IPS DF 19.7 (cell line): ENCODE results near the gene CHML.

ENCODE experiments used
- DNase-seq: peaks from one replicate; pipeline ENCODE4 v3.0.0-alpha.2; 2013; ENCODE audit warnings: low read depth, low spot score

The CHML gene

GRCh38 chr1:241617426-241617825 lies 22.7 kb downstream of the CHML start:
- DNase-seq = no peak

DNA sequence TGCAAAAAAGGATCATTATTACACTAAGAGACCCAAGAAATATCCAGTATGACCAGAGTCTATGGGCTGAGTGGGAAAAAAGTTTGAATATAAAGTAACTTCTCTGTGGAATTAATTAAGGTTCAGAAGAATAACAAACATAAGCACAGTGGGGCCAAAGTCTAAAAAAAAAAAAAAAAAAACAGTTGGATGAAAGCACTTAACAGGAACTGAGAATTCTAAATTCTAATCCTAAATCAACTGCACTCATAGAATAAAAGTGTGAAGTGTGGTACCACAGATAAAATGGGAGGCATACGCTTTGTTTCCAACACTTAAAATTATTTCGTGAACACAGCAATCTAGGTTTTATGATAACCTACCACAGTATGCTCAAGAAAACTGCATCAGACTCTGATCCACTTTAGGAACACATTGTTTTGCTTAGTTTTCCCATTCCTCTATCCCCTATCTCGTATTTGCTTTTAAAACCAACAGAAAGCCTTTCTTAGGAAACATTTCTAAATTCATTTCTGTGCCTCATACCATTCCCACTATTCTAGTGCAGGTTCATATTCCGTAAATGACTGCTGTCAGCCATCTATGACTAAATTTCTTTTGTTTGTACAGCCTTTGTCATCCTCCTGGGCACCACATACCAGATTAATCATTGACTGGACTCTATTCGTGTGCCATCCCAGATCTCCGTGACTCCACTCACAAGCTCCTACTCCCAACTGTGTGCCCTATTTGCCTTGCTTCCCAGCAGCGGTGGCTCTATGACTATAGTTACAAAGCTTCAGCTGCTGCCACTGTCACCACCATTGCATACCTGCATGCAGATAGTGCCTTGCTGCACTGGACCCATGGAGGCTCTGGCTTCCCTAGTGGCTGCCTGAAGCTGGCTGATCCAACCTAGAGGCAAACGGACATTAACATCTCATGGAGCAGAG lies 24.9 kb downstream of the CHML start:
- no peak for DNase-seq

DNA sequence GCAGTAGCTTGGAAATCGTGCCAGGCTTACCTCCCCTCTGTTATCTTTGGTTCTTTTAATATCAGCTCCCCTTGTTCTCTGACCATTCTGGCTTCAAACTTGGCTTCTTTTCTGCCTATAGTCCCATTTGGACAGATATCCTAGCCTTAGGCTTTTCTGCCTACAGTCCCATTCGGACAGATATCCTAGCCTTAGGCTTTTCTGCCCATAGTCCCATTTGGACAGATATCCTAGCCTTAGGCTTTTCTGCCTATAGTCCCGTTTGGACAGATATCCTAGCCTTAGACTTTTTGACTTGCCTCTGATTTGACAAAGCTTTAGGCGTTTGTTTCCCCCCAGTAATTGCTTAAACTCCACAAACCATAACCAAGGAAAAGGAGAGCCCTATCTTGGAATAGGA lies 25.6 kb downstream of the CHML start:
- DNase-seq = no peak

DNA sequence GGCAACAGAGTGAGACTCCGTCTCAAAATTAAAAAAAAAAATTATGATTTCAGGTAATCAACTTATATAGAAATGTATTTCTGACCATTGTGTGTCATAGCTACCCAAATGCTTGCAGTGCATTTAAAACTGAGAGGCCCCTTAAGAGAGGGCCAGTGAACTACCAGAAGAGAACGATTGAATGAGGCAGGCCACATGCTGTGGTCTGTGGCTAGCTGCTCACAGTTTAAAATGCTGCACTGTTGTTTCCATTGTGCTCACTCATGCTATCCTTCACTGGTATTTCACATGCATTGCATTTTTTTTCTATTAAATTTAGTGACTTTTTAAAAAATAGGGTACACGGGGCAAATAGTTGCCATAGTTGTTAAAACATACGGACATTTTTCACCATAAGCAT lies 26.0 kb downstream of the CHML start:
- no peak for DNase-seq

DNA sequence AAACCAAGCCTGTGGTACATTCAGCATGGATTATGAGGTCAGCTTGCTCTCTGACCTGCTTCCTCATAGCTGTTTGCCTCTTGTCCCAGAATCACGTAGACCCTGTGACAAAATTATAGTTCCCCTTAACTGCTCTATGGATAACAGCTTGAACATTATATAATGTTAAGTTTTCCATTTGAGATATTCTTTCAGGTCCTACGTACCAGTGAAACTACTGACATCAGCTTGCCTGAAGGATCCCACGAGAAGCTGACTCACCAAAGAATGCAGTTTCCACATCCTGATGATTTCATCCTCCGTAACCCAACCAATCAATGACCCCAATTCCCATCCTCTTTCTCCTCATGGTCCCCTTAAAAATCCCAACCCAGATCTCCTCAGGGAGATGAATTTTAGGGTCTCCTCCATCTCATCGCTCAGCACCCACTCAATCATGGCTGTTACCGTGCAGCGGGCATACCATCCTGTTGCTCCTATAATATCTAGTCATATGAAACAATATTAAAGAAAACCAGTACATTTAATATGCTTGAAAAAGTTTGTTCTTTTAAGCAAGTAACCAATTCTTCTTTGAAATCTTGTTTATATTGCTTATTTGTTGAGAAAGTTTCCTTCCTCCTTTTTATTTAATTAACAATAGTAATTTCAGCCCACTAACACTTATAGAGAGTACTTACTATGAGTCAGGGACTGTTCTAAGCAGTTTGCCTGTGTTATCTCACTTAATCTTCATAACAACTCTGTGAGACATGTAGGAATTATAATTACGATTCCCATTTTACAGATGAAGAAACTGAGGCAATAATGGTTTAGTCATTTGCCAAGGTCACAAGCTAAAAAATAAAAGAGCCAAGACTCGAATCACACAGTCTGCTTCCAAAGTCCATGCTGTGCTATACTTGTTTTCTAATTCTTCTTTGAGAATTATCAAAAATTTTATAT lies 27.4 kb downstream of the CHML start:
- no peak for DNase-seq

DNA sequence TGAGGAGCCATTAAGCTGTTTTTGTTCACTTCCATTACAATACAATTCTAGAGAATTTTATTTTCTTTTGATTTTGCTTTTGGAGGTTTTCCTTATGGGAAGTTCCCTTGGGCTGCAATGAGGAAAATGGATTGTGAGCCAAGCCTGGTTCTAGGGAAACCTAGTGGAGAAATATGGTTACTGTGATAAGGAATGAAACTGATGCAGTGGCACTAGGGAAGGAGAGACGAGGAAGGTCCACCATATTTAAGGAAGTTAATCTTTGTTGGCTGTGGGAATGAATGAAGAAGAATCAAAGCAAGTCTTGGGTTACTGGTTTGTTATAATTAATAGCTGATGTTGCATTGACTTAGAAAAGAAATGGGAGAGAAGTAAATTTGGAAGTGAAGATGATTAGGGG lies 28.4 kb downstream of the CHML start:
- DNase-seq = no peak

DNA sequence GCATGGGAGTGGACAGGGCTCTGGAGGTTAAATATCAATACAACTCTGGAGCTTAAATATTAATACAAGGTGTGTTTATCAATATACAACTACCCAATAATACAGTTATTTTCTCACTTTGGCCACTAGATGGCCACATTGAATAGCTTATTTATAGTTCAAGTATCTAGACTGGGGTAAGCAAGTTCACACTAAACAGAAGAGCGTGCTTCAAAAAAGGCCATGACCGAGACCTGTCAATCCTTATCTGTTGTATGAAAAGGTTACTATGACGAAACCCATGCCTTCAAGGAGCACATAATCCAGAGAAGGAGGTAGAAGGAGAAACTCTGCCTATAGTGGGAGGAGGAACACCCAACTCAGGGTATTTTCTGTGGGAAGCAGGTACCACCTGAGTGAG lies 29.1 kb downstream of the CHML start:
- peak; percentile 23 for DNase-seq

GRCh38 chr1:241610056-241610815 lies 29.9 kb downstream of the CHML start:
- no peak for DNase-seq

DNA sequence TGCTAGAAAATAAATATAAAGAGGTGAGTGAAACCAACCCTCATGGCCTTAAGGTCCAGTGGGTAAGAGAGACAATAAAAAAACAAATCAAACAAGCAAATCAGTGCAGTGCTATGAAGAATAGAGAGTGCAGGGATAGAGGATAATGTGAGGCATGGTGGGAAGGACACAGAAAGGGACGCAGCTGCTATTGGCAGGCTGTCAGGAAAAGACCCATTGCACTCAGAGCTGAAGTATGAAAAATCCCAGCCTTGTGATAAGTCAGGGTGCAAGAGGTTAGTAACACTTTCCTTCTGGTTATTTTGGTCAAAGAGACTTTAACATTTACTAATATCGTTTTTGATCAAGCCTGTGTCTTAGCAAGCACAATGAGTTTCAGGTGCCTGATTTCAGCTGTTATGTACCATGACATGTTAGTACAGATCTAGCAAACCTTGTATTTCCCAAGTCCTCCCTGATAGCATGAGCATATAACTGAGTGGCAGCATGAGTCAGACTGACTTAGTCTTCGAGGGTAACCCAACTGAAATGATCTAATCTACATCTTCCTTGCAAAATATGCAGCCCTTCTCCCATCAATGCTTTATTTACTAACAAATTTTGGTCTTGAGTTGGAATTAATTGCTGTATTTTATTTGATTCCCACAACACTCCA lies 31.7 kb downstream of the CHML start:
- no peak for DNase-seq

DNA sequence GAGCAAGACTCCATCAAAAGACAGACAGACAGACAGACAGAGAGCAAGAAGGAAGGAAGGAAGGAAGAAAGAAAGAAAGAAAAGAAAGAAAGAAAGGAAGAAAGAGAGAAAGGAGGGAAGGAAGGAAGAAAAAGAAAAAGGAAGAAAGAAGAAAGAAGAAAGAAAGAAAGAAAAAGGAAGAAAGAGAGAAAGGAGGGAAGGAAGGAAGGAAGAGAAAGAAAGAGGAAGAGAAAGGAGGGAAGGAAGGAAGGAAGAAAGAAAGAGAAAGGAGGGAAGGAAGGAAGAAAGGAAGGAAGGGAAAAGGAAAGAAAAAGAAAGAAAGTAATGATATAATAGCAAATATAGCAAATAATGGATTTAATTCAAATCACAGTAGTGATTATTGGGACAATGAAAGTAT lies 32.7 kb downstream of the CHML start:
- DNase-seq = no peak

DNA sequence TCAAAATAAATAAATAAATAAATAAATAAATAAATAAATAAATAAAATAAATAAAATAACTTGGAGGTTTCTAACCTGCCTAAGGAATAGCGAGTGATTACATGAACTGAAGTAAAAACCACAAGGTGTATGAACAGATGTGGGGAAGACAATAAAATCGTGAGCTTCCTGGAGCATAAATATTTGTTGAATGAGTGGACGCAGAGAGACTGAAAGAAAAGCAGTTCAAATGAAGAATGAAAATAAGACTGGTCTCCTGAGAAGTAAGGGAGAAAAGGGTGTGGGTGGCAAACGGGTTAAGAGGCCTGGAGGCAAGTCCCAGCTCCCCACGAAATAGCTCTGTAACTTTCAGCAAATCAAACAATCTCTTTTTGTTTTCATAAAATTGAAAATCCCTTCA lies 33.6 kb downstream of the CHML start:
- DNase-seq = no peak

DNA sequence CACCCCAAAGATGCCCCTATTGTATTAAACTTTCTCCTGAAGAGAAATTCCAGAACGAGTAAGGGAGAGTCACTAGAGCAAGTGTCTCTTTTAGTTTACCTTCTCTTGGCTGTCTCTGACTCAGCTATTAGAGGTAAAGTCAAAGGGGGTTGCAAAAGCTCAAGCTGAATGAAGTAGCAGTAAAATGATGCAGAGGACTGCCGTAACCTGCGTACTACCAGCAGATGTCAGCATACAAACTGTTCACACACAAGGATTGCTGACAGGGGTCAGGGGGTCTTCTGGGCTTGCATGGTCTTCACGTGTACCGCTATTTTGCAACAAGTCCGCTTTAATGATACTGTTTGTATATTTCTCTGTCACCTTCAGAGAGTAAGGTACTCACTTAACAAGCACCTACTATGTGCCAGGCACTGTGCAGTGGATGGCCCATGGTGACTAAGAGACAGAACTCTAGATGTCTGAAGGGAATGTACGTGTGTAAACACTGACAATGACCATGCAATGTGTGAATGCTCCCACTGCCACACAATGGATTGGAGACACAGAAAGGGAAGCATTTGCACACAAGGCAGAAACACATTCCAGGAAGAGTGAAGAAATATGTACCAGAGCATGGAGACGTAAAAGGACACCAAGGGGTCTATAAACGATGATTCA lies 34.9 kb downstream of the CHML start:
- peak; percentile 23 for DNase-seq

DNA sequence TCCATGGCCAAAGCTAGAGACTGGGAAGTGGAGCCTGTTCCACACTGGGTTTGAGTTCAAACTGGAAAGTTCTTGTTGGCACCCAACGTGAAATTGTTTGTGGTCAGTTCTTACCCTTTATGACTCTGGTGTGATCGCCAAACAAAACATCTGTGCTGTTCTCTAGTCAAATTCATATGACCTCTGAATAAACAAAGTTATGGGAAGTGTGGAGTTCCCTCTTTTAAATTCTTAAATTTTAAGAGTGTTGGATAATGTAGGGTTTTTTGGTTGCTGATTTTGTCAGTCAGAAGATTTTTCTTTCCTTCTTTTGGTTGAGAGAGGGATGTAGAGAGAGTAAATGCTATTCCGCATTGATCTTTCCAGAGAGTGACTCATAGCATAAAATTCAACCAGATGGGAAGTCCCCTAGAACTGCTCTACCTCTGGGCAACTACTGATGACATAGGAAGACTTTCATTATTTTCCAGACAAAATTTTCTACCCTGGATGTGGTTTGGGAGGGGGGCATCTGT lies 36.4 kb downstream of the CHML start:
- no peak for DNase-seq

DNA sequence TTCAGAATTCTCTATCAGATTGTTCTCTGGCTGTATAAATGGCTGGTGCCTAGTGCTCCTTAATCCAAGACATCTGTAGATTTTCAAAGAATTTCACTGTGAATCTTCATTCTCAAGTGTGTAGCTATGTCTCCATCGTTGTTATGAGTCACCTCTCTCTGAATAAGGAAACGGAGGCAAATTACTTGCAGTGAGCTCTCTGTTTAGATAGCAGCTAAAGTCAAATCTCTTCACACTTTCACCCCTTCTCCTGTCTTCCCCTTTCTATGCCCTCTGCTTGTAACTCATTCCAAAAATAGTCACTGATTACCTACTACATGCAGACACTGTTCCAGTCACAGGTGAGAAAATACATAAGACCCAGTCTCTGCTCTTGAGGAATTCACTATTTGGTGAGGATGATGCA lies 39.7 kb downstream of the CHML start:
- no peak for DNase-seq

DNA sequence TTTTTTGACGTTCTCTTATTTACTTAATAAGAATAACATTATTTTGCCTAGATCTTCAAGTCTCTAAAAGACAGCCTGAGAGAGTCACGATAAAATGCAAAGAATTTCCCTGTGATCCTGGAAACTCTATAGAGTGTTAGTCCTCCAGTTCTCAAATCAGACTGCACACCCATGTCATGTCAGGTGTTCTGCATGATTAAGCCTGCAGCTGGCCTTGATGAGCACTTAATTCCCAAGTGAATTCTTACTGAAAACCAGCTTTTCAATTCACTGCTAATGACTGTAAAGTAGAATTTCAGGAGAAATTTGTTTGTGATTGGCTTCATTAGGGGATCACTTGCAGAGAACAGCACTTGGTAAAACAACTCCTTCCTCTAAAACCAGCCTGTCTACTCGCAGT lies 41.9 kb downstream of the CHML start:
- DNase-seq = no peak

- no peak for DNase-seq
Measured at GRCh38 chr1:241596633-241597032, 43.5 kb downstream of the CHML start.

GRCh38 chr1:241593186-241593585 lies 47.0 kb downstream of the CHML start:
- no peak for DNase-seq

- no peak for DNase-seq
Measured at GRCh38 chr1:241592273-241592958, 47.8 kb downstream of the CHML start.

- no peak for DNase-seq
Measured at GRCh38 chr1:241591736-241592135, 48.4 kb downstream of the CHML start.

DNA sequence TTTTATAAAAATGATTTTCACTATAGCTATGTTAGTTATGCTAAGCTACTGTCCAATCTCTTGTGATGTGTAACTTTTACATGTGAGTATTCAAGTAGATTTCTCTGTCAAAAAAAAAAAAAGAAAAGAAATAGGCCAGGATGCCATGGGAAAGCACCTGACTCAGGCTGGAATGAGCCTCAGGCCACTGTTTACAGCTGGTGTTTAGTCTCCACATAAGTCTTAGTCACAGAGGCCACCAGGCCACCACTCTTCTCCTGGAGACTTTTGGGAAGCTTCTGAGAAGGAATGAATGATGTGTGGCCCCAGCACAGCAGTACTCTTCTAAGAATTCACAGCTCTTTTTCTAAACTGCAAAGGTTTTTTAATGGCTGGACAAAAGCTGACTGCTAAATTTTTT lies 48.9 kb downstream of the CHML start:
- DNase-seq = no peak
